Measurements from ENCODE around the gene PDE2A.

Gene PDE2A

GRCh38 chr11:72631806-72632731, 42.2 kb downstream of the PDE2A start:
- H3K9me3 ChIP-seq (ENCODE audit: control insufficient read depth, low read length) = peaks cover 5% of the 10 kb centered on the region
- DNase-seq (ENCODE audit: low read depth) = no peak
- H3K4me3 ChIP-seq (ENCODE audit: low read length) = no peak overlapping the region
- peaks cover 78% of the 10 kb centered on the region for H3K27me3 ChIP-seq (replicated peaks; ENCODE audit: control insufficient read depth, insufficient read depth, low read length)
- H3K4me1 ChIP-seq (ENCODE audit: control insufficient read depth, insufficient read depth, low read length) = no peaks in the 10 kb centered on the region
- H3K9ac ChIP-seq (ENCODE audit: low read length) = no peak overlapping the region
- H3K36me3 ChIP-seq (ENCODE audit: control insufficient read depth, insufficient read depth, low read length, severe bottlenecking) = no peaks in the 10 kb centered on the region

GRCh38 chr11:72630104-72630852, 43.9 kb downstream of the PDE2A start:
- DNase-seq (ENCODE audit: low read depth) = no peak
- Histone ChIP-seq H3K9me3 (ENCODE audit: control insufficient read depth, low read length) (peaks cover 5% of the 10 kb centered on the region), H3K36me3 (ENCODE audit: control insufficient read depth, insufficient read depth, low read length, severe bottlenecking) (no peaks in the 10 kb centered on the region), H3K9ac (ENCODE audit: low read length) (no peak overlapping the region), H3K27me3 (replicated peaks; ENCODE audit: control insufficient read depth, insufficient read depth, low read length) (peaks cover 66% of the 10 kb centered on the region), H3K4me1 (ENCODE audit: control insufficient read depth, insufficient read depth, low read length) (no peaks in the 10 kb centered on the region), H3K4me3 (ENCODE audit: low read length) (no peak overlapping the region)

- peaks cover 59% of the 10 kb centered on the region for H3K27me3 ChIP-seq (replicated peaks; ENCODE audit: control insufficient read depth, insufficient read depth, low read length)
- peaks cover 5% of the 10 kb centered on the region for H3K9me3 ChIP-seq (ENCODE audit: control insufficient read depth, low read length)
- H3K4me3 ChIP-seq (ENCODE audit: low read length) = no peak overlapping the region
- no peaks in the 10 kb centered on the region for H3K36me3 ChIP-seq (ENCODE audit: control insufficient read depth, insufficient read depth, low read length, severe bottlenecking)
- no peak for DNase-seq (ENCODE audit: low read depth)
- H3K4me1 ChIP-seq (ENCODE audit: control insufficient read depth, insufficient read depth, low read length) = no peaks in the 10 kb centered on the region
- H3K9ac ChIP-seq (ENCODE audit: low read length) = no peak overlapping the region
Measured at GRCh38 chr11:72629266-72629665, 45.0 kb downstream of the PDE2A start.

GRCh38 chr11:72627594-72628281, 46.5 kb downstream of the PDE2A start:
- H3K9ac ChIP-seq (ENCODE audit: low read length) = no peak overlapping the region
- no peaks in the 10 kb centered on the region for H3K9me3 ChIP-seq (ENCODE audit: control insufficient read depth, low read length)
- DNase-seq (ENCODE audit: low read depth) = no peak
- H3K27me3 ChIP-seq (replicated peaks; ENCODE audit: control insufficient read depth, insufficient read depth, low read length) = peaks cover 55% of the 10 kb centered on the region
- no peaks in the 10 kb centered on the region for H3K4me1 ChIP-seq (ENCODE audit: control insufficient read depth, insufficient read depth, low read length)
- no peaks in the 10 kb centered on the region for H3K36me3 ChIP-seq (ENCODE audit: control insufficient read depth, insufficient read depth, low read length, severe bottlenecking)
- H3K4me3 ChIP-seq (ENCODE audit: low read length) = no peak overlapping the region

GRCh38 chr11:72626414-72626936, 47.7 kb downstream of the PDE2A start:
- Histone ChIP-seq H3K27me3 (replicated peaks; ENCODE audit: control insufficient read depth, insufficient read depth, low read length) (peaks cover 60% of the 10 kb centered on the region), H3K4me1 (ENCODE audit: control insufficient read depth, insufficient read depth, low read length) (no peaks in the 10 kb centered on the region), H3K4me3 (ENCODE audit: low read length) (no peak overlapping the region), H3K36me3 (ENCODE audit: control insufficient read depth, insufficient read depth, low read length, severe bottlenecking) (no peaks in the 10 kb centered on the region), H3K9me3 (ENCODE audit: control insufficient read depth, low read length) (no peaks in the 10 kb centered on the region), H3K9ac (ENCODE audit: low read length) (no peak overlapping the region)
- no peak for DNase-seq (ENCODE audit: low read depth)

GRCh38 chr11:72625691-72626413, 48.4 kb downstream of the PDE2A start:
- no peak for DNase-seq (ENCODE audit: low read depth)

GRCh38 chr11:72624496-72625201, 49.6 kb downstream of the PDE2A start:
- Histone ChIP-seq H3K27me3 (replicated peaks; ENCODE audit: control insufficient read depth, insufficient read depth, low read length) (peaks cover 64% of the 10 kb centered on the region), H3K4me3 (ENCODE audit: low read length) (no peak overlapping the region), H3K36me3 (ENCODE audit: control insufficient read depth, insufficient read depth, low read length, severe bottlenecking) (no peaks in the 10 kb centered on the region), H3K4me1 (ENCODE audit: control insufficient read depth, insufficient read depth, low read length) (no peaks in the 10 kb centered on the region), H3K9ac (ENCODE audit: low read length) (no peak overlapping the region), H3K9me3 (ENCODE audit: control insufficient read depth, low read length) (no peaks in the 10 kb centered on the region)
- DNase-seq (ENCODE audit: low read depth) = no peak

More at GRCh38 chr11:72625691-72626413, 48.4 kb downstream of the PDE2A start:
- Histone ChIP-seq H3K27me3 (replicated peaks; ENCODE audit: control insufficient read depth, insufficient read depth, low read length) (peaks cover 60% of the 10 kb centered on the region), H3K9me3 (ENCODE audit: control insufficient read depth, low read length) (no peaks in the 10 kb centered on the region), H3K9ac (ENCODE audit: low read length) (no peak overlapping the region), H3K36me3 (ENCODE audit: control insufficient read depth, insufficient read depth, low read length, severe bottlenecking) (no peaks in the 10 kb centered on the region), H3K4me1 (ENCODE audit: control insufficient read depth, insufficient read depth, low read length) (no peaks in the 10 kb centered on the region), H3K4me3 (ENCODE audit: low read length) (no peak overlapping the region)

- H3K9me3 ChIP-seq (ENCODE audit: control insufficient read depth, low read length) = no peaks in the 10 kb centered on the region
Measured at GRCh38 chr11:72623052-72623451, 51.2 kb downstream of the PDE2A start.

GRCh38 chr11:72621008-72621610, 53.1 kb downstream of the PDE2A start:
- Histone ChIP-seq H3K4me3 (ENCODE audit: low read length) (no peak overlapping the region), H3K9ac (ENCODE audit: low read length) (no peak overlapping the region), H3K4me1 (ENCODE audit: control insufficient read depth, insufficient read depth, low read length) (peaks cover 26% of the 10 kb centered on the region), H3K36me3 (ENCODE audit: control insufficient read depth, insufficient read depth, low read length, severe bottlenecking) (no peaks in the 10 kb centered on the region), H3K9me3 (ENCODE audit: control insufficient read depth, low read length) (no peaks in the 10 kb centered on the region), H3K27me3 (replicated peaks; ENCODE audit: control insufficient read depth, insufficient read depth, low read length) (peaks cover 64% of the 10 kb centered on the region)
- DNase-seq (ENCODE audit: low read depth) = no peak

More at GRCh38 chr11:72623052-72623451, 51.2 kb downstream of the PDE2A start:
- peaks cover 61% of the 10 kb centered on the region for H3K27me3 ChIP-seq (replicated peaks; ENCODE audit: control insufficient read depth, insufficient read depth, low read length)
- DNase-seq (ENCODE audit: low read depth) = no peak
- no peak overlapping the region for H3K4me3 ChIP-seq (ENCODE audit: low read length)
- no peak overlapping the region for H3K9ac ChIP-seq (ENCODE audit: low read length)
- H3K4me1 ChIP-seq (ENCODE audit: control insufficient read depth, insufficient read depth, low read length) = peaks cover 12% of the 10 kb centered on the region
- H3K36me3 ChIP-seq (ENCODE audit: control insufficient read depth, insufficient read depth, low read length, severe bottlenecking) = no peaks in the 10 kb centered on the region

GRCh38 chr11:72618803-72619202, 55.4 kb downstream of the PDE2A start:
- Histone ChIP-seq H3K4me3 (ENCODE audit: low read length) (no peak overlapping the region), H3K27me3 (replicated peaks; ENCODE audit: control insufficient read depth, insufficient read depth, low read length) (peaks cover 74% of the 10 kb centered on the region), H3K4me1 (ENCODE audit: control insufficient read depth, insufficient read depth, low read length) (peaks cover 26% of the 10 kb centered on the region), H3K9me3 (ENCODE audit: control insufficient read depth, low read length) (no peaks in the 10 kb centered on the region), H3K36me3 (ENCODE audit: control insufficient read depth, insufficient read depth, low read length, severe bottlenecking) (no peaks in the 10 kb centered on the region), H3K9ac (ENCODE audit: low read length) (no peak overlapping the region)
- no peak for DNase-seq (ENCODE audit: low read depth)
